Dendritic cell treated with granulocyte-macrophage colony-stimulating factor and Interleukin-4, amounts not matched to agents 40 ng/mL and 50 ng/mL, for 4 days (primary cell): ENCODE data around the gene GAS2.

Source experiments
- H3K27ac Mint-ChIP-seq: one replicate; pipeline ENCODE4 v1.8.0; 2022; ENCODE audit warnings: mild to moderate bottlenecking, mixed read lengths
- H3K27me3 Mint-ChIP-seq: one replicate; pipeline ENCODE4 v1.8.0; 2022; ENCODE audit warnings: mild to moderate bottlenecking, mixed read lengths
- H3K36me3 Mint-ChIP-seq: one replicate; pipeline ENCODE4 v1.8.0; 2022; ENCODE audit warnings: low read depth, mixed read lengths
- H3K4me1 Mint-ChIP-seq: one replicate; pipeline ENCODE4 v1.8.0; 2022; ENCODE audit warnings: low read depth, mixed read lengths
- H3K4me3 Mint-ChIP-seq: one replicate; pipeline ENCODE4 v1.8.0; 2022; ENCODE audit warnings: mild to moderate bottlenecking, moderate library complexity, mixed read lengths
- H3K9me3 Mint-ChIP-seq: one replicate; pipeline ENCODE4 v1.8.0; 2022; ENCODE audit warnings: mixed read lengths
- intact Hi-C: fragments of 100-400 bp; cut with micrococcal nuclease; formaldehyde crosslinking; loops from one replicate; pipeline ENCODE4 v1.15.0; 2022

Gene GAS2

GRCh38 chr11:22774716-22775115 is 108.3 kb downstream of the GAS2 start:
- Mint-ChIP-seq H3K9me3 (no peaks in the 10 kb centered on the region), H3K4me1 (peaks cover 6% of the 10 kb centered on the region), H3K36me3 (no peaks in the 10 kb centered on the region), H3K27ac (no peak overlapping the region), H3K27me3 (no peaks in the 10 kb centered on the region), H3K4me3 (no peak overlapping the region)
- intact Hi-C loops = no loop called here

GRCh38 chr11:22775248-22775647 is 108.8 kb downstream of the GAS2 start:
- Mint-ChIP-seq H3K27ac (no peak overlapping the region), H3K4me3 (no peak overlapping the region), H3K9me3 (no peaks in the 10 kb centered on the region), H3K4me1 (peaks cover 6% of the 10 kb centered on the region), H3K36me3 (no peaks in the 10 kb centered on the region), H3K27me3 (no peaks in the 10 kb centered on the region)
- intact Hi-C loops = no loop called here

GRCh38 chr11:22778642-22779041 is 112.2 kb downstream of the GAS2 start:
- Mint-ChIP-seq H3K4me1 (peaks cover 10% of the 10 kb centered on the region), H3K27me3 (no peaks in the 10 kb centered on the region)

GRCh38 chr11:22779850-22780249 is 113.4 kb downstream of the GAS2 start:
- intact Hi-C loops = no loop called here
- no peaks in the 10 kb centered on the region for H3K27me3 Mint-ChIP-seq

More at GRCh38 chr11:22778642-22779041, 112.2 kb downstream of the GAS2 start:
- intact Hi-C loops = no loop called here
- Mint-ChIP-seq H3K9me3 (no peaks in the 10 kb centered on the region), H3K27ac (no peak overlapping the region), H3K4me3 (no peak overlapping the region), H3K36me3 (no peaks in the 10 kb centered on the region)

GRCh38 chr11:22780952-22781593 is 114.7 kb downstream of the GAS2 start:
- no peak overlapping the region for H3K27ac Mint-ChIP-seq
- H3K4me3 Mint-ChIP-seq = no peak overlapping the region
- H3K4me1 Mint-ChIP-seq = peaks cover 10% of the 10 kb centered on the region
- no peaks in the 10 kb centered on the region for H3K27me3 Mint-ChIP-seq
- no peaks in the 10 kb centered on the region for H3K9me3 Mint-ChIP-seq
- intact Hi-C loops = no loop called here
- no peaks in the 10 kb centered on the region for H3K36me3 Mint-ChIP-seq

More at GRCh38 chr11:22779850-22780249, 113.4 kb downstream of the GAS2 start:
- H3K4me3 Mint-ChIP-seq = no peak overlapping the region
- H3K4me1 Mint-ChIP-seq = peaks cover 10% of the 10 kb centered on the region
- no peak overlapping the region for H3K27ac Mint-ChIP-seq
- H3K9me3 Mint-ChIP-seq = no peaks in the 10 kb centered on the region
- H3K36me3 Mint-ChIP-seq = no peaks in the 10 kb centered on the region

- Mint-ChIP-seq H3K27ac (no peak overlapping the region), H3K9me3 (no peaks in the 10 kb centered on the region), H3K36me3 (no peaks in the 10 kb centered on the region), H3K27me3 (no peaks in the 10 kb centered on the region), H3K4me1 (peaks cover 4% of the 10 kb centered on the region), H3K4me3 (no peak overlapping the region)
- intact Hi-C loops = loop anchor here (5.0 kb wide), 1 partner anchor 538 kb away; no protein-coding TSS in a partner anchor
These were observed 118.8 kb downstream of the GAS2 start for GRCh38 chr11:22785251-22785650.

GRCh38 chr11:22786475-22786874 is 120.1 kb downstream of the GAS2 start:
- Mint-ChIP-seq H3K27me3 (no peaks in the 10 kb centered on the region), H3K27ac (no peak overlapping the region), H3K4me1 (no peaks in the 10 kb centered on the region), H3K9me3 (no peaks in the 10 kb centered on the region), H3K36me3 (no peaks in the 10 kb centered on the region), H3K4me3 (no peak overlapping the region)
- intact Hi-C loops = loop anchor here (5.0 kb wide), 1 partner anchor 539 kb away; no protein-coding TSS in a partner anchor

- Mint-ChIP-seq H3K4me1 (no peaks in the 10 kb centered on the region), H3K36me3 (no peaks in the 10 kb centered on the region), H3K9me3 (no peaks in the 10 kb centered on the region), H3K27ac (no peak overlapping the region), H3K27me3 (no peaks in the 10 kb centered on the region), H3K4me3 (no peak overlapping the region)
- intact Hi-C loops = loop anchor here (1.0 to 5.0 kb wide), 2 partner anchors 453 to 540 kb away; no protein-coding TSS in a partner anchor
These were observed 120.6 kb downstream of the GAS2 start for GRCh38 chr11:22787055-22787454.

GRCh38 chr11:22787551-22788162 is 121.2 kb downstream of the GAS2 start:
- H3K9me3 Mint-ChIP-seq = no peaks in the 10 kb centered on the region
- H3K27ac Mint-ChIP-seq = no peak overlapping the region
- intact Hi-C loops = loop anchor here (1.0 to 5.0 kb wide), 2 partner anchors 453 to 540 kb away; no protein-coding TSS in a partner anchor
- no peaks in the 10 kb centered on the region for H3K36me3 Mint-ChIP-seq
- no peaks in the 10 kb centered on the region for H3K27me3 Mint-ChIP-seq
- no peaks in the 10 kb centered on the region for H3K4me1 Mint-ChIP-seq
- H3K4me3 Mint-ChIP-seq = no peak overlapping the region

GRCh38 chr11:22792497-22792896 is 126.1 kb downstream of the GAS2 start:
- Mint-ChIP-seq H3K36me3 (no peaks in the 10 kb centered on the region), H3K27ac (no peak overlapping the region), H3K4me3 (no peak overlapping the region), H3K9me3 (no peaks in the 10 kb centered on the region), H3K27me3 (no peaks in the 10 kb centered on the region), H3K4me1 (no peaks in the 10 kb centered on the region)
- intact Hi-C loops = no loop called here

GRCh38 chr11:22795914-22796313 is 129.5 kb downstream of the GAS2 start:
- no peak overlapping the region for H3K4me3 Mint-ChIP-seq
- H3K4me1 Mint-ChIP-seq = no peaks in the 10 kb centered on the region
- intact Hi-C loops = no loop called here
- H3K27me3 Mint-ChIP-seq = no peaks in the 10 kb centered on the region
- H3K36me3 Mint-ChIP-seq = no peaks in the 10 kb centered on the region
- H3K27ac Mint-ChIP-seq = no peak overlapping the region
- H3K9me3 Mint-ChIP-seq = no peaks in the 10 kb centered on the region

GRCh38 chr11:22797047-22797446 is 130.6 kb downstream of the GAS2 start:
- H3K27ac Mint-ChIP-seq = no peak overlapping the region
- H3K4me3 Mint-ChIP-seq = no peak overlapping the region
- intact Hi-C loops = no loop called here
- H3K9me3 Mint-ChIP-seq = no peaks in the 10 kb centered on the region
- H3K27me3 Mint-ChIP-seq = no peaks in the 10 kb centered on the region
- H3K36me3 Mint-ChIP-seq = no peaks in the 10 kb centered on the region
- no peaks in the 10 kb centered on the region for H3K4me1 Mint-ChIP-seq

GRCh38 chr11:22798901-22799300 is 132.5 kb downstream of the GAS2 start:
- no peaks in the 10 kb centered on the region for H3K27me3 Mint-ChIP-seq

GRCh38 chr11:22800482-22800881 is 134.1 kb downstream of the GAS2 start:
- intact Hi-C loops = no loop called here
- Mint-ChIP-seq H3K27ac (no peak overlapping the region), H3K4me1 (no peaks in the 10 kb centered on the region), H3K27me3 (no peaks in the 10 kb centered on the region), H3K4me3 (no peak overlapping the region), H3K9me3 (no peaks in the 10 kb centered on the region), H3K36me3 (no peaks in the 10 kb centered on the region)

More at GRCh38 chr11:22798901-22799300, 132.5 kb downstream of the GAS2 start:
- intact Hi-C loops = no loop called here
- Mint-ChIP-seq H3K27ac (no peak overlapping the region), H3K36me3 (no peaks in the 10 kb centered on the region), H3K4me1 (no peaks in the 10 kb centered on the region), H3K9me3 (no peaks in the 10 kb centered on the region), H3K4me3 (no peak overlapping the region)
